Osteocyte (in vitro differentiated cells): ENCODE results near the gene COL4A1. TPM values are rescaled to one million over a fixed set of nuclear protein-coding genes. Genes with fewer than 3 reads are reported as not detected.

Source experiments
- DNase-seq: peaks from one replicate; pipeline ENCODE4 v3.0.0; 2021; ENCODE audit warnings: mixed read lengths; ENCODE audit not compliant: unreplicated experiment; ENCODE audit errors: extremely low spot score
- H3K27ac Mint-ChIP-seq: one replicate; pipeline ENCODE4 v1.8.0; 2021; ENCODE audit warnings: mild to moderate bottlenecking, mixed read lengths; ENCODE audit not compliant: unreplicated experiment
- H3K27me3 Mint-ChIP-seq: one replicate; pipeline ENCODE4 v1.8.0; 2021; ENCODE audit warnings: mixed read lengths; ENCODE audit not compliant: unreplicated experiment
- H3K36me3 Mint-ChIP-seq: one replicate; pipeline ENCODE4 v1.8.0; 2021; ENCODE audit warnings: mixed read lengths; ENCODE audit not compliant: unreplicated experiment
- H3K4me1 Mint-ChIP-seq: one replicate; pipeline ENCODE4 v1.8.0; 2021; ENCODE audit warnings: mixed read lengths; ENCODE audit not compliant: unreplicated experiment
- H3K4me3 Mint-ChIP-seq: one replicate; pipeline ENCODE4 v1.8.0; 2021; ENCODE audit warnings: mild to moderate bottlenecking, moderate library complexity, mixed read lengths; ENCODE audit not compliant: unreplicated experiment
- H3K9me3 Mint-ChIP-seq: one replicate; pipeline ENCODE4 v1.8.0; 2021; ENCODE audit warnings: mixed read lengths; ENCODE audit not compliant: unreplicated experiment
- CTCF ChIP-seq: fragments of 200-600 bp; sonication (generic); IDR thresholded peaks from 2 replicates; pipeline ENCODE4 v1.5.0; 2021; ENCODE audit warnings: antibody characterized with exemption, mild to moderate bottlenecking, moderate library complexity
- total RNA-seq: library from RNA; stranded (reverse); gene quantifications from 2 replicates; pipeline ENCODE4 v1.2.1, GENCODE V29; 2021

COL4A1 gene
- total RNA-seq, 1 donor from 2014 or later = 3,181 TPM

- DNase-seq = no peak
- H3K4me1 Mint-ChIP-seq = peaks cover 4% of the 10 kb centered on the region
- H3K27ac Mint-ChIP-seq = no peak overlapping the region
- H3K4me3 Mint-ChIP-seq = no peak overlapping the region
- H3K36me3 Mint-ChIP-seq = peaks cover 74% of the 10 kb centered on the region
- H3K9me3 Mint-ChIP-seq = no peaks in the 10 kb centered on the region
- H3K27me3 Mint-ChIP-seq = no peaks in the 10 kb centered on the region
- TF ChIP-seq CTCF = no peak
Observed at GRCh38 chr13:110152351-110152750, 154.6 kb downstream of the COL4A1 start.

- TF ChIP-seq CTCF = no peak
- Mint-ChIP-seq H3K9me3 (no peaks in the 10 kb centered on the region), H3K4me3 (no peak overlapping the region), H3K27ac (no peak overlapping the region), H3K4me1 (peaks cover 4% of the 10 kb centered on the region), H3K36me3 (peaks cover 69% of the 10 kb centered on the region), H3K27me3 (no peaks in the 10 kb centered on the region)
- no peak for DNase-seq
Observed at GRCh38 chr13:110151462-110151861, 155.5 kb downstream of the COL4A1 start.

- DNase-seq = no peak
- TF ChIP-seq CTCF = no peak
- Mint-ChIP-seq H3K4me1 (peaks cover 4% of the 10 kb centered on the region), H3K27me3 (no peaks in the 10 kb centered on the region), H3K4me3 (no peak overlapping the region), H3K27ac (peak overlapping the region; percentile 38), H3K9me3 (no peaks in the 10 kb centered on the region), H3K36me3 (peaks cover 65% of the 10 kb centered on the region)
Observed at GRCh38 chr13:110150384-110151101, 156.4 kb downstream of the COL4A1 start.

- no peaks in the 10 kb centered on the region for H3K27me3 Mint-ChIP-seq
- no peak for DNase-seq
- H3K27ac Mint-ChIP-seq = no peak overlapping the region
- no peak for TF ChIP-seq CTCF
- peaks cover 4% of the 10 kb centered on the region for H3K4me1 Mint-ChIP-seq
- peaks cover 2% of the 10 kb centered on the region for H3K9me3 Mint-ChIP-seq
- H3K36me3 Mint-ChIP-seq = peaks cover 63% of the 10 kb centered on the region
- H3K4me3 Mint-ChIP-seq = no peak overlapping the region
Observed at GRCh38 chr13:110149036-110149435, 157.9 kb downstream of the COL4A1 start.

- Mint-ChIP-seq H3K27me3 (no peaks in the 10 kb centered on the region), H3K4me1 (peaks cover 22% of the 10 kb centered on the region), H3K9me3 (peaks cover 4% of the 10 kb centered on the region), H3K36me3 (peaks cover 24% of the 10 kb centered on the region), H3K4me3 (no peak overlapping the region), H3K27ac (no peak overlapping the region)
- DNase-seq = no peak
- no peak for TF ChIP-seq CTCF
Observed at GRCh38 chr13:110140099-110140498, 166.9 kb downstream of the COL4A1 start.
